NCI-H446 treated with DMSO at 0.1 percent for 48 hours (cell line): ENCODE results near the gene FAM81B.

Source experiments
- DNase-seq: peaks from one replicate; lab custom pipeline; 2025; lab: John Stamatoyannopoulos, UW

Gene FAM81B

GRCh38 chr5:95401626-95402025 is 10.5 kb downstream of the FAM81B start:
- DNase-seq: no peak

GRCh38 chr5:95403996-95404395 is 12.8 kb downstream of the FAM81B start:
- DNase-seq: no peak

- peak; percentile 6 for DNase-seq
These were observed 15.4 kb downstream of the FAM81B start for GRCh38 chr5:95406426-95407090.

GRCh38 chr5:95410279-95410678 is 19.1 kb downstream of the FAM81B start:
- DNase-seq: peak; percentile 23

- DNase-seq: no peak
These were observed 20.3 kb downstream of the FAM81B start for GRCh38 chr5:95411474-95411873.

GRCh38 chr5:95414451-95414850 is 23.3 kb downstream of the FAM81B start:
- no peak for DNase-seq

GRCh38 chr5:95417971-95418370 is 26.8 kb downstream of the FAM81B start:
- DNase-seq: no peak

- DNase-seq: peak; percentile 75
These were observed 31.7 kb downstream of the FAM81B start for GRCh38 chr5:95422838-95423237.

- DNase-seq: no peak
These were observed 32.9 kb downstream of the FAM81B start for GRCh38 chr5:95424016-95424415.

- no peak for DNase-seq
These were observed 33.4 kb downstream of the FAM81B start for GRCh38 chr5:95424526-95424925.

- no peak for DNase-seq
These were observed 35.1 kb downstream of the FAM81B start for GRCh38 chr5:95426227-95426626.

GRCh38 chr5:95432779-95433178 is 41.6 kb downstream of the FAM81B start:
- no peak for DNase-seq

GRCh38 chr5:95439801-95440493 is 48.8 kb downstream of the FAM81B start:
- no peak for DNase-seq

- no peak for DNase-seq
These were observed 49.7 kb downstream of the FAM81B start for GRCh38 chr5:95440825-95441224.

GRCh38 chr5:95441636-95442035 is 50.5 kb downstream of the FAM81B start:
- DNase-seq: no peak

GRCh38 chr5:95445442-95445841 is 54.3 kb downstream of the FAM81B start:
- no peak for DNase-seq

- DNase-seq: no peak
These were observed 54.8 kb downstream of the FAM81B start for GRCh38 chr5:95445995-95446394.

GRCh38 chr5:95446560-95447221 is 55.5 kb downstream of the FAM81B start:
- DNase-seq: no peak

- no peak for DNase-seq
These were observed 56.8 kb downstream of the FAM81B start for GRCh38 chr5:95447961-95448360.

GRCh38 chr5:95448789-95449188 is 57.6 kb downstream of the FAM81B start:
- no peak for DNase-seq

- no peak for DNase-seq
These were observed 58.3 kb downstream of the FAM81B start for GRCh38 chr5:95449460-95449859.

- DNase-seq: no peak
These were observed 63.4 kb downstream of the FAM81B start for GRCh38 chr5:95454536-95454935.

- DNase-seq: no peak
These were observed 69.5 kb downstream of the FAM81B start for GRCh38 chr5:95460665-95461064.
